Stimulated activated CD4-positive, alpha-beta T cell treated with anti-CD3 and anti-CD28 coated beads, TNF-alpha, amount 100 ng/mL, for 4 hours (primary cell): Measurements from ENCODE around the gene IQCH.

Source experiments
- DNase-seq, 3 experiments: peaks; one replicate each; pipeline ENCODE4 v3.0.0-alpha.2; 2020; ENCODE audit warnings: low read depth in 3 of 3

IQCH gene

DNA sequence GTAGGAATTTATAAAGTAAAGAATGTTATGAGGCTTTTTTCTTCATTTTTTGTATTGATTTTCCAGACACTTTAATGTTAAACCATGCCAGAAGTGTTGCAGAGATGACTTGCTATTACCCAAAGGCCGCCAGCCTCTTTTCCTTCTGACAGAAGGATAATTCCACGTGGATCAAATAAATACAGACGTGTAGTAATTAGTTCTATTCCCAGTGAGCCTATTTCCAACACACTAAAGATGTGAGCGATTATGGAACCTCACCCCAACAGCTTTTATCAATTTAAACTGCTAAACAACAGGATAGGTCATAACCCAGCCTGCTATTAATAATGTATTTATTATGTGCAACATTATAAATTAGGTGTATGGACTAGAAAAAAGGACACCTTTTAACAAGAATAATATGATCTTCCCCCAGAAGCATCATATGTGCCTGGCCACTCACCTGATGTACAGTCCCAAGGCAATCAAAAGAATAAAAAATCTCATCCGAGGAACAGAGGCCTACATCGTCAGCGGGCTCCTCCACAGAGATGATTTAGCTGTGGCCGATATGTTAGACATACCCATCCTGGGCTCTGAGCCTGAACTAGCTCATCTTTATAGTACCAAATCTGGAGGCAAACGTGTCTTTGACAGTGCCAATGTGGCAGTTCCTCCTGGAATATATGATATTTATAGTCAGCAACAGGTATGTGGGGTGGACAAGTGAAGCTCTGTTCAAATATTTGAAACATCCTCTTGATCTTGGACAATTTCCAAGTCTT, 140.5 kb downstream of the IQCH start:
- no peak for DNase-seq

GRCh38 chr15:67396114-67396513, 141.5 kb downstream of the IQCH start:
- no peak for DNase-seq

DNA sequence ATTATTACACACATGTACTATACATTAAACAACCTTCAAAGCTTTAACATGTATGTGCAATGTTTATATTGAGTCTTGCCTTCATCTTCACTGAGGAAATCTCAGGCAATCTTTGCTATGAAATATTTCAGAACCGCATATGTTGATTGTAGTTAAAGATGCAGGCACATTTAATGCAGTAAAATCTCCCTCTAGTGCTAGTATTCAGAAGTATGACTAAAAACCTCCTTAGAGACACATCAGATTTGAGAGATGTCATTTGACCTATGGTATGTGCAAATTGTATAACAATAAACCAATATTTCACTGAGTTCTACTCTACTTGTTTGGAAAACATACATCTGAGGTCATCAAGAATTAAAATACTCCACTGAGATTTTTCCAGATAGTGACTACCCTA, 142.6 kb downstream of the IQCH start:
- DNase-seq, result no peak

DNA sequence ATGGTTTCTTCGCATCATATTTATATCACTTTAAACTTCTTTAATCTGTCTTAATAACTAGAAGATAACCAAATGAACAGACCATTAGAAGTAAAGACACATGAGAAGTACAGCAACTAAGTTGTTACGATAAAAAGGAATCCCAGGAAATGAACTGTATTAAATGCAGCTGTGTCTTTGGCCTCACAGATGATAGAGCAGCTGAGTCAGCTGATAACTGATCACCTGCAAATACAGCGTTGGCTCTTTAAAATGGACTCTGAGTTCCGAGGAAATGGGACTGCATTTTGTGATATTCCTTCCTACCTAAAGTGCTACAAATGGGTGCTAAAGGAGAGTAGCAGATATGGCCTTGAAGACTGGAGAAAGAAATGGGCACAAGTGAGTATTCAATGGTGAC, 145.3 kb downstream of the IQCH start:
- no peak for DNase-seq

- DNase-seq, result no peak
These were observed 146.3 kb downstream of the IQCH start for GRCh38 chr15:67400890-67401289.

DNA sequence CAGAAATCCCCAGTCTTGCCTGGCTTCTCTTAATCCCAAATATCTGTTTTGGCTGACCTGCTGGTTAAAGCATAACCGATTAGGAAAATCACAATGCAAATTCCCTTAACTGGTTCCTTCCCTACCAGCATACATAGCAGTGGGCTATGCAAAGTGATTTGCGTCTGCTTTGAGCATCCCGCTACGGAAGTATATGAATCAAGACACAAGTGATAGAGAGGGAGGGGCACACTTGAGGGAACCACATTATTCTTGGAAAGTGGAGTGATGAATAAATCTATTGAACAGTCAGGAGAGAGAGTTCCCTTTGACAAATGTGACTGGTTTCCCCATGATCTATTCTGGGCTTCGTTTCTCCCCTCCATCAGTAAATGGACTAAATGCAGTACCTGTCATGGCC, 146.8 kb downstream of the IQCH start:
- DNase-seq, result no peak

- DNase-seq, result no peak
These were observed 149.0 kb downstream of the IQCH start for GRCh38 chr15:67403428-67404154.

DNA sequence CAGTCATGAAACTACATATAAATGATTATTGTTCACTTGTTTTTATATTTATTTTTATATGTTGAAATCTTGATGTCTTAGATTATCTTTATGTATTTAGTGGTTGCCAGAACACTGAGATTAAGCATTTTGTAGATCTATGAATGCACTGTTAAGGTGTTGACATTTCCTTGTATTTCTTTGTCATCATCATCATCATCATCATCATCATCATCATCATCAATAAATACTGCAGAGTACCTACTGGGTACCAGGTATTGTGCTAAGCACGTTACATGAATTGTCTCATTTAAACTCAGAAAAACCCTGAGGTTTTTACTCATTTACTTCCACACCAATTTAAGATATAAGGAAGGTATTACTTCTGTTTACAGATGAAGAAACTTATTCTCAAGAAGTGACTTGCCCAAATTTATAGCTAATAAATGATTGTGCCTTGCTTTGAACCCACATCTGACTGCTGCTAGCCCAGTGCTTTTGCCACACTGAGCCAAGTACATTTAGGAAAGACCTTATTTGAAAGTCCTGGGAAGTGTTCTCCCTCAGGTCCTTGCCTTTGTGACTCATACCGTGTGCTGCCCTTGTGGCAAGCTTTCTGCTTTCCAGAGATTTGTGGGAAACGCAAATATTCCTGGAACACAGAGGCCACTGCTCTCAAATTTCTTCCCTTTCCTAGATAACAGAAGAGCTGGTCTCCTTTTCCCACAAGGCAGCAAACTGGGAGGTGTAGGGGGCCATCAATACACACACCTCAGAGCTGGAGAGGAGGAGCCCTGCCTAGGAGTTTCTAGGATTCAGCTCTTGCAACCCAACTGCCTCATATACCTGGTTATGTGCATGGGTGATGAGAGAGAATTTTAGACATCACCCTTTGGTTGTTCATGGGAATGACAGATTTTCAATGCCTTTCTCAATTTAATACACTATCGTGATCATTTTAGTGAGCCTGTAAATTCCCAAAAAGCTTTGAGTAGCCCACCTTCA, 150.9 kb downstream of the IQCH start:
- DNase-seq, result no peak

DNA sequence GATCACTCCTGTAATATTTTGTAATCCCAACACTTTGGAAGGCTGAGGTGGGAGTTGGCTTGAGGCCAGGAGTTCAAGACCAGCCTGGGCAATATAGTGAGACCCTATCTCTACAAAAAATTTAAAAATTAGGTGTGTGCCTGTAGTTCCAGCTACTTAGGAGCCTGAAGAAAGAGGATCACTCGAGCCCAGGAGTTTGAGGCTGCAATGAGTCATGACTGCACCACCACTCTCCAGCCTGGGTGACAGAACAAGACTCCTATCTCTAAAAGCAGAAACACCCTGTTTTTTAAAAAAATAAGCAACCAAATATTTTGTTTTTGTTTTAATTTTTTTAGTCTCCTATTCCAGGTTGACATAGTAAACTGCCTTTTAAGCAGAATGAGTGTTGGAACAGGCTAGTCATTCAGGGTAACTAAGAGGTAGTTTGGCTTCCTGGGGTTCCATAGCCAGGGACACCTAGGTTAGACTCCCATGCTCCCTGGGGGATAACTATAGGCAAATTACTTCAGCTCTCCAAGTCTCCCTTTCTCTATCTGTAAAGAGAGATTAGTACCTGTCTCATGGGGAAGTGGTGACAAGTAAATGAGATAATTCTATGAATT, 151.8 kb downstream of the IQCH start:
- DNase-seq, result no peak

DNA sequence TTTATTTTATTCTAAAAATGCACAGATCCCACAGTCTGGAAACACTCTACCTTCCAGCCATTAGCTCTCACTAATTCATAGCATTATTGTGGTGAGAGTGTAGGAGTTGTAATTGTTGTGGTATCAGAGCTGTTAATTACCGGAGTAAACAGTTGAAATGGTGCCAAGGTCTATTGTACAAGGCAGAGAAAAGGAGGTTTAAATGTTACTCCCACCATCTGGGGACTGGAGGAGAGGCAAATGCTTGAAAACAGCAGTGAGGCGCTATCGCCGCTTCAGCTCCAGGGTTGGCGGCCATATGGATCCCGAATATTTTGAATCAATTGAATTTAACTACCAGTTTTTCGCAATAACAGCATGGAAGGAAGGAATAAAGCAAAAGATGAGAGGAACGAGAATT, 153.2 kb downstream of the IQCH start:
- DNase-seq, result no peak

GRCh38 chr15:67409175-67409574, 154.6 kb downstream of the IQCH start:
- DNase-seq, result no peak

DNA sequence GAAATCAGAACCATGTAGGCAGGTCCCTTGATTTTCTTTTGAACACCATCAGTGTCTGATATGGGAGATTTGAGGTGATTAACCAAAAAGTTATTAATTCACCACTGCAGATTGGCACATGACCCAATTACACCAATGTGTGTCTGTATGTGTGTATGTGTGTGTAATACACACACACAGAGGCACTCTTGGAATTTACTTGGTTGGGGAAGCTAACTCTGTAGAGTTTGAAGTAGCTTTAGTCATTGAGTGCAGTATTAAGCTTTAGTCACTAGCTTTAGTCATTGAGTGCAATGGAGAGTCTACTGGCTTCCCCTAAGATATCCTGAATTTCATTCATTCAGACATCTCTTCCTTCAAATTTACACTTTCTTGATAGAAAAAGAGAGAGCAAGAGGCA, 156.9 kb downstream of the IQCH start:
- no peak for DNase-seq

DNA sequence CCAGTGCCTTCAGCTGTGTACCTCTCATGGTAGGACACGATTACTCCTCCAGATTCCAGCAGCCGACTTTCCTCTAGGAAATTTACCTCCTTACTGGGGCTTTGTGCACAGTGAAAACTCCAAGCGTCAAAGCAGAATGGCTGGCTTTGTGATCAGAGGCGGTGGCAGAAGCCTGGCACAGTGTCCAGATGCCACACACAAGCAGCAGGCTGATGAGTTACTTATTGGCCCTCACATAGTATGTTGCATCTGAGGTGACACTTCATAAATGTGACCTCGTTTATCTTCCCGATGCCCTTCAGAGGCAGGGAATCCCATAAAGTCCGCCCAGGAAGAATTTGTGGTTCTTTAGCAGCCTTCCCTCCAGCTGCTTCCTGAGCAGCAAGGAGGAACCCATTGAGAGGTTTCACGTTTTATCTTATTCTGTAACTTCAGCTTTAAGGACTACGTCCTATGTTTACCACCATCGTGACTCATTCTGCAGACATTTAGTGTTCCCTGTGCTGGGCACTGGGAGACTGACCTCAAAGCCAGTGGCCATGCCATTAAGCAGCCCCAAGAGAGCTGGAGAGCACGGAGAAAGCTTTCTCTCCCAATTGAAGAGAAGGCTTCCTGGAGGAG, 159.3 kb downstream of the IQCH start:
- no peak for DNase-seq

GRCh38 chr15:67415181-67415580, 160.6 kb downstream of the IQCH start:
- DNase-seq, result no peak

DNA sequence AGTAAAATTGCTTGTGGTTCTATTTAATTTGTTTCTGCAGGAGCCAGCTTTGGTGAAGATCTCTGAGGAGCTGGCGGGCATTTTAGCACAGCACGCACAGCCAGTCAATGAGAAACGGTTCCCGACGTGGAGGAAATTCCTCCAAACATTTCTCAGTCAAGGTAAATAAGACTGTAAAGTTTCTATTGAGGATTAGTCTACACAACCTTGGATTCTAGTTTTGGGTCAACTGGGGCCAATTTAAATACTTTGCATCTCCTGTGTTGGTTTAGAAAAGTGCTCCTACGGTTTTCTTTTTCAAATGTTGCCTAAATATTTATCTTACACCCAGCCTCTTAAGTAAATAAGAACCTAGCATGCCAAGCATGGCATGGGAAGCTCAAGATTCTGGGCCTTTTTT, 162.3 kb downstream of the IQCH start:
- no peak for DNase-seq

DNA sequence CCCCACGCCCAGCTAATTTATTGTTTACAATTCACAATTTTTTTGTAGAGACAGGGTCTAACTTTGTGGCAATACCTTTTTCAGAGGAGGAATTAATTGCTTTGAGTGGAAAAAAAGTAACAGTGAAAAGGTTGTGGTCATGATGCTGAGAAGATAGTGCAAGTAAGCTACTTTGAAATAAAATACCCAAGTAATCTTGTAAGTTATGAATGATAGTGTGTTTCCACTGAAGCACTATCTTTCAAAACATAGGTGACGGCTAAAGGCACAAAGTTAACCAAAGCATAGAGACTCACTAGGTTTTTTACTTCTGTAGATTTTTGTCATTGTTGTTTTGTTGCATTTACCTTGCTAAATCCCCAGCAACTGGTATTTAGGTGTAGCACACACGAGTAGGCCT, 165.1 kb downstream of the IQCH start:
- no peak for DNase-seq

DNA sequence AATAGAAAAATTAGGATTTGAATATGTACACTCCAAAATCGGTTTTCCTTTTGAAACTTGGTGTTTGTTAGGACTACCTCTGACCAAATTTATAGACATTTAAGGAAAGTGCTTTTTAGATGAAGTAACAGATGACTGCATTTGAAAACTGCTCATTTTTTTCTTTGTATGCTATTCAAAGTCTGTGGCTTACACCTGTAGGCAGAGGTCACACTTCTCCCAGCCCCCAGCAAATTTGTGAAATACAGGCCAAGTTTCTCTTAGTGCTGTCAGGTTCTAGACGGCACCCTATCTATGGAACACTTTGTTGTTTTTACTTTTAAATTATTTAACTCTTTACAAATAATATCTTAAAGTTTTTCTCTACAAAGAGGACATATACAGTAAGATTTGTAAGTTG, 165.6 kb downstream of the IQCH start:
- no peak for DNase-seq

- no peak for DNase-seq
These were observed 166.5 kb downstream of the IQCH start for GRCh38 chr15:67421105-67421504.

- no peak for DNase-seq
These were observed 167.7 kb downstream of the IQCH start for GRCh38 chr15:67422296-67422695.

- no peak for DNase-seq
These were observed 179.0 kb downstream of the IQCH start for GRCh38 chr15:67433495-67434099.
